Measurements from ENCODE around the gene PFDN6.
"Not testable (repeated sequence)": the region's sequence is repeated elsewhere in the genome, so short reads cannot be mapped to it uniquely, and the experiment has no call there.

PFDN6 gene

GRCh38 chr6:33288921-33289783 lies at the start of gene PFDN6, which contains the start of gene WDR46:
Gene PFDN6, plus strand, starts transcription at chr6:33289601. Its CDS starts 256 bp downstream, at chr6:33289857.
Gene WDR46, minus strand, starts transcription at chr6:33289239. Its CDS starts 69 bp downstream, at chr6:33289170.
- peak; percentile 68 for DNase-seq

GRCh38 chr6:33241968-33242367 lies 47.4 kb upstream of the PFDN6 start:
- no peak for DNase-seq

GRCh38 chr6:33243476-33243875 lies 45.9 kb upstream of the PFDN6 start:
- no peak for DNase-seq

GRCh38 chr6:33247977-33248642 lies 41.3 kb upstream of the PFDN6 start:
- peak; percentile 85 for DNase-seq

GRCh38 chr6:33248643-33248931 lies 40.8 kb upstream of the PFDN6 start:
- no peak for DNase-seq

- peak; percentile 89 for DNase-seq
These were observed 40.3 kb upstream of the PFDN6 start for GRCh38 chr6:33248932-33249731.

- no peak for DNase-seq
These were observed 39.4 kb upstream of the PFDN6 start for GRCh38 chr6:33249732-33250630.

GRCh38 chr6:33250731-33251130 lies 38.7 kb upstream of the PFDN6 start:
- DNase-seq, result no peak

- no peak for DNase-seq
These were observed 37.9 kb upstream of the PFDN6 start for GRCh38 chr6:33251395-33252012.

- DNase-seq, result no peak
These were observed 36.6 kb upstream of the PFDN6 start for GRCh38 chr6:33252759-33253158.

GRCh38 chr6:33254591-33254990 lies 34.8 kb upstream of the PFDN6 start:
- no peak for DNase-seq

GRCh38 chr6:33259032-33259431 lies 30.4 kb upstream of the PFDN6 start:
- no peak for DNase-seq

- not testable (repeated sequence) for DNase-seq
These were observed 26.9 kb upstream of the PFDN6 start for GRCh38 chr6:33262490-33262889.

GRCh38 chr6:33264015-33264414 lies 25.4 kb upstream of the PFDN6 start:
- no peak for DNase-seq

GRCh38 chr6:33271117-33271467 lies 18.3 kb upstream of the PFDN6 start:
- DNase-seq, result no peak

- DNase-seq, result peak; percentile 86
These were observed 17.7 kb upstream of the PFDN6 start, which contains the start of the genes RPS18 and VPS52 for GRCh38 chr6:33271468-33272274. Gene RPS18, plus strand, starts transcription at chr6:33272075. Its CDS starts 45 bp downstream, at chr6:33272120. Gene VPS52, minus strand, starts transcription at chr6:33271876. Its CDS starts 201 bp downstream, at chr6:33271675.

GRCh38 chr6:33272275-33273128 lies 16.9 kb upstream of the PFDN6 start:
- DNase-seq, result no peak

- DNase-seq, result no peak
These were observed 16.1 kb upstream of the PFDN6 start for GRCh38 chr6:33273129-33273923.

Data from activated CD4-positive, alpha-beta T cell treated with anti-CD3 and anti-CD28 coated beads for 1 hour (primary cell).